ENCODE data around the gene PCNX2.

The PCNX2 gene

GRCh38 chr1:233102341-233102740, 193.2 kb downstream of the PCNX2 start:
- Histone ChIP-seq H3K27ac (ENCODE audit: low read depth, low read length) (no peak overlapping the region), H3K4me3 (ENCODE audit: low read length) (no peak overlapping the region), H3K9me3 (ENCODE audit: insufficient read depth, low read depth, low read length) (no peaks in the 10 kb centered on the region), H3K4me1 (ENCODE audit: insufficient read depth, low read length) (peaks cover 3% of the 10 kb centered on the region; the same call in 1 of the 2 replicates), H3K27me3 (ENCODE audit: insufficient read depth, low read length) (no peaks in the 10 kb centered on the region), H3K36me3 (ENCODE audit: insufficient read depth, low read length) (peaks cover 29% of the 10 kb centered on the region), H3K9ac (ENCODE audit: low read depth, low read length) (no peak overlapping the region)
- 91% methylated on average over 2 of the region's 2 CpGs for WGBS

- Histone ChIP-seq H3K9ac (ENCODE audit: low read depth, low read length) (no peak overlapping the region), H3K27ac (ENCODE audit: low read depth, low read length) (no peak overlapping the region), H3K4me1 (ENCODE audit: insufficient read depth, low read length) (no peaks in the 10 kb centered on the region), H3K36me3 (ENCODE audit: insufficient read depth, low read length) (peaks cover 40% of the 10 kb centered on the region), H3K27me3 (ENCODE audit: insufficient read depth, low read length) (no peaks in the 10 kb centered on the region), H3K9me3 (ENCODE audit: insufficient read depth, low read depth, low read length) (no peaks in the 10 kb centered on the region), H3K4me3 (ENCODE audit: low read length) (no peak overlapping the region)
- 96% methylated on average over 1 of the region's 1 CpG for WGBS
These were observed 197.5 kb downstream of the PCNX2 start for GRCh38 chr1:233097959-233098580.

GRCh38 chr1:233097546-233097945, 198.0 kb downstream of the PCNX2 start:
- no peaks in the 10 kb centered on the region for H3K27me3 ChIP-seq (ENCODE audit: insufficient read depth, low read length)
- no peak overlapping the region for H3K4me3 ChIP-seq (ENCODE audit: low read length)
- no peaks in the 10 kb centered on the region for H3K9me3 ChIP-seq (ENCODE audit: insufficient read depth, low read depth, low read length)
- no peaks in the 10 kb centered on the region for H3K4me1 ChIP-seq (ENCODE audit: insufficient read depth, low read length)
- WGBS, result 95% methylated on average over 3 of the region's 3 CpGs
- H3K9ac ChIP-seq (ENCODE audit: low read depth, low read length), result no peak overlapping the region
- peaks cover 39% of the 10 kb centered on the region for H3K36me3 ChIP-seq (ENCODE audit: insufficient read depth, low read length)
- no peak overlapping the region for H3K27ac ChIP-seq (ENCODE audit: low read depth, low read length)

DNA sequence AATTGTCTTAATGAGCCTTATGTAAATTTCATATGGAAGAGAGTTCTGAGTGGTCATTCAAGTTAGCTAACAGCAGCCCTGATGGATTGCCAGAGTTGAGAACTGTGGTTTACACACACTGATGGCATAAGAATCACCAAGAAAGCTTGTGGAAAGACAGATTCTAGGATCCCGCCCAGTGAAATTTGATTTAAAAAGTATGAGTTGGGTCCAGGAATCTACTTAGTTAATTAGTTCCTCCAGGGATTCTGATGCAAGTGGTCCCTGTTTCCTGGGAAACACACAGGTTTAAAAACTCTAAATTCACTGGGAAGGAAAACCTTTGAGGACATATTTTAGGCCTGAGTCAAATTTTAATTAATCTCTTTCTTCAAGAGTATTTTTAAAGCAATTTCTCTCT, 200.8 kb downstream of the PCNX2 start:
- H3K27me3 ChIP-seq (ENCODE audit: insufficient read depth, low read length), result no peaks in the 10 kb centered on the region
- H3K27ac ChIP-seq (ENCODE audit: low read depth, low read length), result no peak overlapping the region
- no peak overlapping the region for H3K4me3 ChIP-seq (ENCODE audit: low read length)
- no peak overlapping the region for H3K9ac ChIP-seq (ENCODE audit: low read depth, low read length)
- no peaks in the 10 kb centered on the region for H3K9me3 ChIP-seq (ENCODE audit: insufficient read depth, low read depth, low read length)
- peaks cover 56% of the 10 kb centered on the region for H3K36me3 ChIP-seq (ENCODE audit: insufficient read depth, low read length)
- H3K4me1 ChIP-seq (ENCODE audit: insufficient read depth, low read length), result no peaks in the 10 kb centered on the region
- 97% methylated on average over 1 of the region's 1 CpG for WGBS

GRCh38 chr1:233094269-233094668, 201.3 kb downstream of the PCNX2 start:
- Histone ChIP-seq H3K9me3 (ENCODE audit: insufficient read depth, low read depth, low read length) (no peaks in the 10 kb centered on the region), H3K36me3 (ENCODE audit: insufficient read depth, low read length) (peaks cover 60% of the 10 kb centered on the region), H3K4me3 (ENCODE audit: low read length) (no peak overlapping the region), H3K4me1 (ENCODE audit: insufficient read depth, low read length) (no peaks in the 10 kb centered on the region), H3K9ac (ENCODE audit: low read depth, low read length) (no peak overlapping the region), H3K27ac (ENCODE audit: low read depth, low read length) (no peak overlapping the region), H3K27me3 (ENCODE audit: insufficient read depth, low read length) (no peaks in the 10 kb centered on the region)
- 100% methylated on average over 1 of the region's 2 CpGs for WGBS

DNA sequence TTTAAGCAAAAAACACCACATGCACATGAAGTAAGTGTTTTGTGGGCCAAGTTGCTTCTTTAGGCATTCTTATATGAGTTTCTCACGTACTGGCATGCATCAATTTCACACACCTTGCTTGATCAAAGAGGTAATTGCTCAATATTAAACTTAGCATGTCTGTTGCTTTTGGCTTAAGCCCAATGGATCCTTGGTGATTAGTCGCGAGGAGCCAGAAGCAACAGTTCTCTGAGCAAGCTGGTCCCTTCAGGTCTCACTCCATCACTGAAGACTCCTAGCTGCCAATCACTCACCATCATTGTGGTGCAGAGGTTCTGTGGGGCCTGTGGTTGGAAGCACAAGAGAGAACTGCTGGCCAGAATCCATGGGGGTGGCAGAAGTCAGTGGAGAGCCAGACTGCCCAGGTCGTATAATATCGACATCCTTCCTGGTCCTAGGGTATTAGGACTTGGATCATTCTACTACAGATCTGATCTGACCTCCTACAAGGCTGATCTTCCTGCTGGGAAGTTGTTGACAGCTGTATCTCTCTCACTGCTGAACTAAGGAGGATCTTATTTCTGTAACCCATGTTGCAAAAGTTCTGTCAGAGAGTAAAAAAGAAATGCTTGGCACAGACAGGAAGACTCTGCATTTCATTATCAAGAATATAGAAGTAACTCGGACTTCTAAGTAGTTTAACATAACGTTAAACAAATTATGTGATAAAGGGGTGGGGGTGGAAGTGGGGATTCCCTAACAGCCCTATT, 204.6 kb downstream of the PCNX2 start:
- no peak overlapping the region for H3K4me3 ChIP-seq (ENCODE audit: low read length)
- H3K4me1 ChIP-seq (ENCODE audit: insufficient read depth, low read length), result peaks cover 3% of the 10 kb centered on the region; the same call in 1 of the 2 replicates
- peaks cover 62% of the 10 kb centered on the region for H3K36me3 ChIP-seq (ENCODE audit: insufficient read depth, low read length)
- no peak overlapping the region for H3K9ac ChIP-seq (ENCODE audit: low read depth, low read length)
- H3K9me3 ChIP-seq (ENCODE audit: insufficient read depth, low read depth, low read length), result no peaks in the 10 kb centered on the region
- no peaks in the 10 kb centered on the region for H3K27me3 ChIP-seq (ENCODE audit: insufficient read depth, low read length)
- 97% methylated on average over 7 of the region's 7 CpGs for WGBS
- H3K27ac ChIP-seq (ENCODE audit: low read depth, low read length), result no peak overlapping the region

DNA sequence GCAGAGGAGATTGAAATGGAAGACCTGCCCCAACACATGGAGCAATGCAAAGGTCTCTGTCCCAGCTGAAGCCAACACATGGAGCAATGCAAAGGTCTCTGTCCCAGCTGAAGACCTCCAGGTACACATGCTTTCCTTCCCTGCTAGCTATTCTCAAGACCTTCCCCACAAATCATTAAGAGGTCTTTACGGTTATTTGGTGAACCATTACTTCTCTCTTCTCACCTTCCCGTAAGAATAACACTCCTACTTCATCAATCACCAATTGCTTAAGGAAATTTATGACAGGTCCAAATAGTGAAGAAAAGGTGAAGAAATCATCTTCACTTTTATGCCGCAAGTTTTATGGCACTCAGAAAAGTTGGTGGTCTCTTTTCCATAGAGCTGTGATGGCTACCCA, 206.3 kb downstream of the PCNX2 start:
- Histone ChIP-seq H3K4me3 (ENCODE audit: low read length) (no peak overlapping the region), H3K9me3 (ENCODE audit: insufficient read depth, low read depth, low read length) (no peaks in the 10 kb centered on the region), H3K36me3 (ENCODE audit: insufficient read depth, low read length) (peaks cover 50% of the 10 kb centered on the region), H3K4me1 (ENCODE audit: insufficient read depth, low read length) (peaks cover 3% of the 10 kb centered on the region; the same call in 1 of the 2 replicates), H3K27me3 (ENCODE audit: insufficient read depth, low read length) (no peaks in the 10 kb centered on the region), H3K9ac (ENCODE audit: low read depth, low read length) (no peak overlapping the region), H3K27ac (ENCODE audit: low read depth, low read length) (no peak overlapping the region)
- WGBS, result 96% methylated on average over 3 of the region's 3 CpGs

GRCh38 chr1:233088613-233089012, 206.9 kb downstream of the PCNX2 start:
- H3K36me3 ChIP-seq (ENCODE audit: insufficient read depth, low read length), result peaks cover 49% of the 10 kb centered on the region
- WGBS, result 86% methylated on average over 5 of the region's 6 CpGs
- H3K9me3 ChIP-seq (ENCODE audit: insufficient read depth, low read depth, low read length), result no peaks in the 10 kb centered on the region
- no peaks in the 10 kb centered on the region for H3K27me3 ChIP-seq (ENCODE audit: insufficient read depth, low read length)
- H3K27ac ChIP-seq (ENCODE audit: low read depth, low read length), result no peak overlapping the region
- H3K4me3 ChIP-seq (ENCODE audit: low read length), result no peak overlapping the region
- H3K4me1 ChIP-seq (ENCODE audit: insufficient read depth, low read length), result peaks cover 3% of the 10 kb centered on the region; the same call in 1 of the 2 replicates
- H3K9ac ChIP-seq (ENCODE audit: low read depth, low read length), result no peak overlapping the region

DNA sequence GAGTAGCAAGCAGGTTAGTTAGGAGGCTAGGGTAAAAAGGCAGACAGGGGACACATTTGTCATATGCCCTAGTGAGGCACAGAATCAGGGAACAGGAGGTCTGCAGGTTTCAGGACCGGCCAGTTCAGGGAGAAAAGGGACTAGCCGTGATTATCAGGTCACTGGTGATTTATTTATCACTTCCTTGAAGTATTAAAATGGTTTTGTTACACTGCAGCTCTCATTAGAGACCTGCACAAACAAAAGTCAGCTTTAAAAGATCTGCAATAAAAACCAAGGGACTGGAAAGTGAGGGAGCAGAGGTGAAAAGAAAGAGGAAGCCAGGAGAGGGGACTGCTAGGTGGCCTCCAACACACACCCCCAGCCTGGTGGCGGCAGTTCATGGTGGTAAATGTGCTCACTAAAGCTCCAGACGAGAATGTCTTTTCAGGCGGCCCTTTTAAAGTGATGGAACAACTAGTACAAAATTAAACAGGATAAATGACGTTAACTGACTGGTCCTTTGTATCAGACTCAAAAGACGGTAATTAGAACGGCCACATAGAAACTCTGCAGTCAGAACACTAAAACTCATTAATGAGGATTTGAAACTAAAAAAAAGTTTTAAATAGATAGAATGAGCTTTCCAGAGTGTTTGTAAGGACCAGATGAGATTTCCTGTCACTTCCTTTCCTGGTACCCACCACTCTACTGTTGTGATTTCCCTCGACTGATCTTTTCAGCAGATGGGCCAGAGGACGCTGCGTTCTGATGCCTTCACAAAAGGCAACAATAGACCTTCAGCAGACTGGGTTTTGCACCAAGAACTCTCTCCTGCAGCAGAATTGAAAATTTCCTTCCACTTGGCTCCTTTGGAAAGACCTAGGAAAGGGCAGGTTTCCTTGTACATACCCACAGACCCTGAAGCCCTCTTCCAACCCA, 208.3 kb downstream of the PCNX2 start:
- H3K9ac ChIP-seq (ENCODE audit: low read depth, low read length), result no peak overlapping the region
- no peak overlapping the region for H3K27ac ChIP-seq (ENCODE audit: low read depth, low read length)
- H3K4me1 ChIP-seq (ENCODE audit: insufficient read depth, low read length), result peaks cover 3% of the 10 kb centered on the region; the same call in 1 of the 2 replicates
- H3K4me3 ChIP-seq (ENCODE audit: low read length), result no peak overlapping the region
- H3K9me3 ChIP-seq (ENCODE audit: insufficient read depth, low read depth, low read length), result no peaks in the 10 kb centered on the region
- peaks cover 46% of the 10 kb centered on the region for H3K36me3 ChIP-seq (ENCODE audit: insufficient read depth, low read length)
- H3K27me3 ChIP-seq (ENCODE audit: insufficient read depth, low read length), result no peaks in the 10 kb centered on the region
- WGBS, result 97% methylated on average over 10 of the region's 11 CpGs

DNA sequence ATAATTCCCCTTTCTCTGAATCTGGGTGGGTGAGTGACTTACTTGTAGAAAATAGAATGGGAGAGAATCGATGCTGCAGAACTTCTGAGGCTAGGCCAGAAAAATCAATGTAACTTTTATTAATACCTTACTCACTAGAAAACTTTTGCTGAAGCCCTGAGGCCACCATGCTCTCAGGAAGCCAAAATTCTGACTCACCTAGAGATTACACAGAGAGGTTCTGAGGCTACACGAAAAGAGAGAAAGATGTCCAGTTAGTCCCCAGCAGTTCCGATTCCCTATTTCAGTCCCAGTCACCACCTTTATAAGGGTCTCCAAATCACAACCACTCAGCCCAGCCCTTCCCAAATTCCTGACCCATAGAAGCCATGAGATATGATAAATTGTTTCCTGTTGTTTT, 210.0 kb downstream of the PCNX2 start:
- H3K4me1 ChIP-seq (ENCODE audit: insufficient read depth, low read length), result peaks cover 3% of the 10 kb centered on the region; the same call in 1 of the 2 replicates
- no peaks in the 10 kb centered on the region for H3K27me3 ChIP-seq (ENCODE audit: insufficient read depth, low read length)
- H3K36me3 ChIP-seq (ENCODE audit: insufficient read depth, low read length), result peaks cover 38% of the 10 kb centered on the region
- no peak overlapping the region for H3K27ac ChIP-seq (ENCODE audit: low read depth, low read length)
- WGBS, result 98% methylated on average over 3 of the region's 3 CpGs
- H3K9ac ChIP-seq (ENCODE audit: low read depth, low read length), result no peak overlapping the region
- no peak overlapping the region for H3K4me3 ChIP-seq (ENCODE audit: low read length)
- H3K9me3 ChIP-seq (ENCODE audit: insufficient read depth, low read depth, low read length), result no peaks in the 10 kb centered on the region
